ENCODE results near the gene MND1. TPM values are rescaled to one million over a fixed set of nuclear protein-coding genes. Genes with fewer than 3 reads are reported as not detected.
A peak's percentile ranks its signal among the peaks of the same experiment; 100 is the strongest.

The MND1 gene
- total and polyA plus RNA-seq, 2 experiments from 2014 or later = 1.2 to 4.9 TPM

DNA sequence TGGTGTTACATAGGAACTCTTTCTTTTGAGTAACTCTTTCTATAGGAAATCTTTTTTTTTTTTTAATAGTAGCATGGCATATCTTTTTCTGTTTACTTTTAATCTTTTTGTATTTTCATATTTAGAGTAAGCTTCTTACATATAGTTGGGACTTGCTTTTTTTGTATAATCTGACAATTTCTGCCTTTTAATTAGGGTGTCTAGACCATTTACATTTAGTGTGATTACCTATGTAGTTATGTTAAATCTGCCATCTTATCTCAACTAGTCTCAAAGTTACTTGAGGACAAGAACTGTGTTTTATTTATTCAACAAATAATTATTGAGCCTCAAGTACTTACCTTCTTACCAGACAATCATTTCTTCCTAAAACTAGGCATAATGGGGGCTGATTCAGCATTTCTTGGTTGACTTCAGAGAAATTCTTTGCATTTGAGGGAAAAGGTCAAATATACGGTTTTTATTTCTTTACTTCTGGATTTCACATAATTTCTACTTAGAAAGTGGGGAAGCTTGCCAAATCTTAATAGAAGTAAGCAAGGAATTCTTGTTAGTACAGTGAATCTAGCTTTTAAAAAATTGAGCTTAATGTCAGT, 28.6 kb downstream of the MND1 start:
- Histone ChIP-seq H3K36me3 (ENCODE audit: low read depth) (peaks cover 6% of the 10 kb centered on the region; the same call in 1 of the 2 replicates), H4K20me1 (ENCODE audit: insufficient read depth) (no peaks in the 10 kb centered on the region), H3K27me3 (replicated peaks; ENCODE audit: insufficient read depth) (no peaks in the 10 kb centered on the region), H3K4me2 (ENCODE audit: unreplicated experiment) (no peak overlapping the region), H3K9me3 (ENCODE audit: low read depth) (peaks cover 6% of the 10 kb centered on the region), H3K4me3 (no peak overlapping the region), H3K9me2 (ENCODE audit: insufficient read depth) (no peaks in the 10 kb centered on the region), H3K27ac (no peak overlapping the region), H3K4me1 (ENCODE audit: insufficient read depth) (peaks cover 15% of the 10 kb centered on the region), H3K79me2 (ENCODE audit: insufficient read depth) (no peaks in the 10 kb centered on the region), H2AFZ (no peak overlapping the region), H3K9ac (no peak overlapping the region), H3F3A (ENCODE audit: insufficient read depth) (peaks cover 6% of the 10 kb centered on the region; the same call in 1 of the 2 replicates)
- no peak for TF ChIP-seq EZH2 (IDR thresholded peaks at IDR 0.05; ENCODE audit: insufficient read depth, poor library complexity, severe bottlenecking)
- TF ChIP-seq EZH2phosphoT487 (IDR thresholded peaks at IDR 0.05; ENCODE audit: insufficient read depth, low read depth) = no peak
- in situ Hi-C loops (cut with MboI) = no loop called here
- DNase-seq = no peak
- 68 to 88% methylated on average over 1 of the region's 1 CpG for WGBS, 2 experiments (ENCODE audit: low coverage in 1 of 2, low lambda C conversion rate in 2 of 2, missing lambda C conversion rate in 2 of 2)

- peaks cover 15% of the 10 kb centered on the region for H3K4me1 ChIP-seq (ENCODE audit: insufficient read depth)
- 0 out of 2 replicates have a peak overlapping the region, but pooled peaks have one; percentile 20 for H3K4me3 ChIP-seq
- DNase-seq = peak; percentile 45
- WGBS, 2 experiments (ENCODE audit: low coverage in 1 of 2, low lambda C conversion rate in 2 of 2, missing lambda C conversion rate in 2 of 2) = 0 to 1% methylated on average over 2 of the region's 2 CpGs
- in situ Hi-C loops (cut with MboI) = no loop called here
- TF ChIP-seq EZH2phosphoT487 (IDR thresholded peaks at IDR 0.05; ENCODE audit: insufficient read depth, low read depth) (no peak), EZH2 (IDR thresholded peaks at IDR 0.05; ENCODE audit: insufficient read depth, poor library complexity, severe bottlenecking) (no peak)
- H3F3A ChIP-seq (ENCODE audit: insufficient read depth) = peaks cover 6% of the 10 kb centered on the region; the same call in 1 of the 2 replicates
- H3K27me3 ChIP-seq (replicated peaks; ENCODE audit: insufficient read depth) = no peaks in the 10 kb centered on the region
- no peak overlapping the region for H3K9ac ChIP-seq
- 0 out of 2 replicates have a peak overlapping the region, but pooled peaks have one; percentile 23 for H2AFZ ChIP-seq
- H3K4me2 ChIP-seq (ENCODE audit: unreplicated experiment) = peak overlapping the region; percentile 48
- H3K9me3 ChIP-seq (ENCODE audit: low read depth) = peaks cover 6% of the 10 kb centered on the region
- H3K27ac ChIP-seq = no peak overlapping the region
- H4K20me1 ChIP-seq (ENCODE audit: insufficient read depth) = no peaks in the 10 kb centered on the region
- H3K79me2 ChIP-seq (ENCODE audit: insufficient read depth) = no peaks in the 10 kb centered on the region
- 0 out of 2 replicates have a peak, but pooled peaks cover 6% of the 10 kb centered on the region for H3K36me3 ChIP-seq (ENCODE audit: low read depth)
- no peaks in the 10 kb centered on the region for H3K9me2 ChIP-seq (ENCODE audit: insufficient read depth)
Observed at GRCh38 chr4:153374442-153374841, 30.0 kb downstream of the MND1 start.

GRCh38 chr4:153375303-153375702, 30.8 kb downstream of the MND1 start:
- Histone ChIP-seq H3K27me3 (replicated peaks; ENCODE audit: insufficient read depth) (no peaks in the 10 kb centered on the region), H3K9me2 (ENCODE audit: insufficient read depth) (no peaks in the 10 kb centered on the region), H3K79me2 (ENCODE audit: insufficient read depth) (no peaks in the 10 kb centered on the region), H4K20me1 (ENCODE audit: insufficient read depth) (no peaks in the 10 kb centered on the region), H3K27ac (no peak overlapping the region), H3F3A (ENCODE audit: insufficient read depth) (peaks cover 6% of the 10 kb centered on the region; the same call in 1 of the 2 replicates), H3K4me3 (no peak overlapping the region), H2AFZ (no peak overlapping the region), H3K9ac (no peak overlapping the region), H3K36me3 (ENCODE audit: low read depth) (0 out of 2 replicates have a peak, but pooled peaks cover 6% of the 10 kb centered on the region), H3K9me3 (ENCODE audit: low read depth) (peaks cover 6% of the 10 kb centered on the region), H3K4me2 (ENCODE audit: unreplicated experiment) (no peak overlapping the region), H3K4me1 (ENCODE audit: insufficient read depth) (peaks cover 15% of the 10 kb centered on the region)
- in situ Hi-C loops (cut with MboI) = no loop called here
- WGBS, 2 experiments (ENCODE audit: low coverage in 1 of 2, low lambda C conversion rate in 2 of 2, missing lambda C conversion rate in 2 of 2) = 100% methylated on average over 1 of the region's 1 CpG
- TF ChIP-seq EZH2phosphoT487 (IDR thresholded peaks at IDR 0.05; ENCODE audit: insufficient read depth, low read depth) (no peak), EZH2 (IDR thresholded peaks at IDR 0.05; ENCODE audit: insufficient read depth, poor library complexity, severe bottlenecking) (no peak)
- DNase-seq = no peak

DNA sequence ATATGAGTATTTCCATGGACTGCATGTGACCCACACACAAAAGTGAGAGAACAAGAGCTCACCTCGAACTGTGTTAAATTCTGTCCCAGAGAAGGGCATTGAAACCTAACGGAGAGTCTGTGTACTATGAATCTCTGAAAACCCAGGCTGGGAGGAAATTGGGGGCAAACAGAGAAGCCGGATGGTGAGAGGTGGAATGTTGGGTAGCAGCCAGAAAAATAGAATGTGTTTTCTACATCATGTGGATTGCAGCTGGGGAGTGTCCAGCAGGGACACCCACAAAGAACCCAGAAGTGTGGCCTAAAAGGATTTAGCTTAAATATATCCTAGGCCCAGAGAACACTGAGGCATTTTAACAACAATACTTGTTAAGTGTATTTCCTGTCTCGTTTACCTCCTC, 38.6 kb downstream of the MND1 start:
- H3K9me3 ChIP-seq (ENCODE audit: low read depth) = no peaks in the 10 kb centered on the region
- 89 to 90% methylated on average over 4 of the region's 4 CpGs for WGBS, 2 experiments (ENCODE audit: low coverage in 1 of 2, low lambda C conversion rate in 2 of 2, missing lambda C conversion rate in 2 of 2)
- no peak overlapping the region for H3K9ac ChIP-seq
- DNase-seq = no peak
- H3F3A ChIP-seq (ENCODE audit: insufficient read depth) = no peaks in the 10 kb centered on the region
- no peak overlapping the region for H3K4me3 ChIP-seq
- no peaks in the 10 kb centered on the region for H3K36me3 ChIP-seq (ENCODE audit: low read depth)
- H3K79me2 ChIP-seq (ENCODE audit: insufficient read depth) = no peaks in the 10 kb centered on the region
- H2AFZ ChIP-seq = peak overlapping the region; percentile 24; the same call in 1 of the 2 replicates
- H3K27ac ChIP-seq = no peak overlapping the region
- no peaks in the 10 kb centered on the region for H3K27me3 ChIP-seq (replicated peaks; ENCODE audit: insufficient read depth)
- TF ChIP-seq EZH2phosphoT487 (IDR thresholded peaks at IDR 0.05; ENCODE audit: insufficient read depth, low read depth) (no peak), EZH2 (IDR thresholded peaks at IDR 0.05; ENCODE audit: insufficient read depth, poor library complexity, severe bottlenecking) (no peak)
- in situ Hi-C loops (cut with MboI) = no loop called here
- H4K20me1 ChIP-seq (ENCODE audit: insufficient read depth) = no peaks in the 10 kb centered on the region
- no peak overlapping the region for H3K4me2 ChIP-seq (ENCODE audit: unreplicated experiment)
- no peaks in the 10 kb centered on the region for H3K9me2 ChIP-seq (ENCODE audit: insufficient read depth)
- H3K4me1 ChIP-seq (ENCODE audit: insufficient read depth) = no peaks in the 10 kb centered on the region
